CD4-positive, alpha-beta T cell (primary cell): ENCODE results near the gene RNF5. TPM values are rescaled to one million over a fixed set of nuclear protein-coding genes. Genes with fewer than 3 reads are reported as not detected.

Source experiments
- ATAC-seq: fragments of 200-7000 bp; cut with Tn5 transposase; one replicate; pipeline ENCODE4 v1.10.0; 2022; ENCODE audit warnings: mild to moderate bottlenecking; ENCODE audit not compliant: poor library complexity
- CTCF ChIA-PET: fragments of 350-600 bp; sonication (Branson Sonifier 250); formaldehyde crosslinking; loops from one replicate; lab custom pipeline; 2021; ENCODE audit warnings: antibody characterized with exemption, inconsistent platforms; lab: Charles Lee
- POLR2A ChIA-PET: fragments of 350-600 bp; sonication (Branson Sonifier 250); formaldehyde crosslinking; loops from one replicate; lab custom pipeline; 2021; ENCODE audit warnings: antibody characterized with exemption, inconsistent platforms; lab: Charles Lee
- DNase-seq, 14 experiments: peaks; one replicate each; pipeline ENCODE4 v3.0.0-alpha.2; 2013 to 2020; ENCODE audit warnings: mixed read lengths in 2 of 14
- H3K27ac ChIP-seq, 2 donors: one replicate each; pipeline versions ENCODE4 v1.5.1 to v1.7.0; 2013; ENCODE audit warnings: low read length in 2 of 2, low read depth in 1 of 2, mild to moderate bottlenecking in 1 of 2
- H3K27me3 ChIP-seq, 2 experiments: 1 replicate in 1 of 2; 2 replicates in 1 of 2; pipeline versions ENCODE4 v1.6.1 to v1.7.0; 2013; ENCODE audit warnings: low read length in 2 of 2, control low read depth in 1 of 2, mild to moderate bottlenecking in 1 of 2, moderate library complexity in 1 of 2; ENCODE audit not compliant: insufficient read depth in 2 of 2, control insufficient read depth in 1 of 2
- H3K36me3 ChIP-seq: one replicate; pipeline ENCODE4 v1.6.1; 2013; ENCODE audit warnings: low read length, control low read depth; ENCODE audit not compliant: insufficient read depth
- H3K4me1 ChIP-seq: one replicate; pipeline ENCODE4 v1.6.1; 2013; ENCODE audit warnings: low read length, control low read depth; ENCODE audit not compliant: insufficient read depth
- H3K4me3 ChIP-seq: one replicate; pipeline ENCODE4 v1.5.1; 2013; ENCODE audit warnings: mild to moderate bottlenecking, low read length, moderate library complexity
- H3K9me3 ChIP-seq, 2 experiments: 1 replicate in 1 of 2; 2 replicates in 1 of 2; pipeline versions ENCODE4 v1.6.1 to v1.7.0; 2013; ENCODE audit warnings: low read length in 2 of 2, mild to moderate bottlenecking in 2 of 2, control low read depth in 1 of 2, moderate library complexity in 1 of 2; ENCODE audit not compliant: control insufficient read depth in 1 of 2, insufficient read depth in 1 of 2
- H3K27ac Mint-ChIP-seq: one replicate; pipeline ENCODE4 v1.8.0; 2020; ENCODE audit warnings: mixed read lengths
- H3K27me3 Mint-ChIP-seq: one replicate; pipeline ENCODE4 v1.8.0; 2021; ENCODE audit warnings: mixed read lengths
- H3K36me3 Mint-ChIP-seq: one replicate; pipeline ENCODE4 v1.8.0; 2021; ENCODE audit warnings: low read depth, mixed read lengths
- H3K4me1 Mint-ChIP-seq: one replicate; pipeline ENCODE4 v1.8.0; 2021; ENCODE audit warnings: low read depth, mixed read lengths
- H3K4me3 Mint-ChIP-seq: one replicate; pipeline ENCODE4 v1.8.0; 2020; ENCODE audit warnings: mild to moderate bottlenecking, mixed read lengths
- H3K9me3 Mint-ChIP-seq: one replicate; pipeline ENCODE4 v1.8.0; 2020; ENCODE audit warnings: mixed read lengths
- intact Hi-C, 2 experiments: fragments of 100-400 bp; cut with DNase I in 1 of 2; cut with micrococcal nuclease in 1 of 2; formaldehyde crosslinking; loops; one replicate each; pipeline versions ENCODE4 v1.15.1 to v1.9.0; 2023 to 2025; cut with DNase I, micrococcal nuclease
- polyA plus RNA-seq, 2 donors: library from polyadenylated mRNA; unstranded; fragments of 120-200 nt; gene quantifications; one replicate each; pipeline ENCODE4 v1.2.1, GENCODE V29; 2013
- total RNA-seq, 174 experiments: library from RNA in 2 of 174; stranded (reverse) in 2 of 174; gene quantifications; one replicate each; pipeline ENCODE4 v1.2.3 and lab custom pipeline; 2021 to 2026
- TF ChIP-seq, protein P1 (sequence below): fragments of 200-600 bp; IDR thresholded peaks from one replicate; pipeline ENCODE4 v1.8.0; 2022; ENCODE audit warnings: antibody characterized with exemption, mild to moderate bottlenecking

The RNF5 gene, protein sequence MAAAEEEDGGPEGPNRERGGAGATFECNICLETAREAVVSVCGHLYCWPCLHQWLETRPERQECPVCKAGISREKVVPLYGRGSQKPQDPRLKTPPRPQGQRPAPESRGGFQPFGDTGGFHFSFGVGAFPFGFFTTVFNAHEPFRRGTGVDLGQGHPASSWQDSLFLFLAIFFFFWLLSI
- total RNA-seq (1 to 10 TPM; 9.6 to 9.9 TPM), total RNA-seq (lab: John Stamatoyannopoulos, UW) (9.3 to 45.0 (median 29.0) reads per million in 172 experiments)
- 49.1 TPM for polyA plus RNA-seq (2013, experiment 1 of 2)
- 39.2 TPM for polyA plus RNA-seq (2013, experiment 2 of 2)

DNA sequence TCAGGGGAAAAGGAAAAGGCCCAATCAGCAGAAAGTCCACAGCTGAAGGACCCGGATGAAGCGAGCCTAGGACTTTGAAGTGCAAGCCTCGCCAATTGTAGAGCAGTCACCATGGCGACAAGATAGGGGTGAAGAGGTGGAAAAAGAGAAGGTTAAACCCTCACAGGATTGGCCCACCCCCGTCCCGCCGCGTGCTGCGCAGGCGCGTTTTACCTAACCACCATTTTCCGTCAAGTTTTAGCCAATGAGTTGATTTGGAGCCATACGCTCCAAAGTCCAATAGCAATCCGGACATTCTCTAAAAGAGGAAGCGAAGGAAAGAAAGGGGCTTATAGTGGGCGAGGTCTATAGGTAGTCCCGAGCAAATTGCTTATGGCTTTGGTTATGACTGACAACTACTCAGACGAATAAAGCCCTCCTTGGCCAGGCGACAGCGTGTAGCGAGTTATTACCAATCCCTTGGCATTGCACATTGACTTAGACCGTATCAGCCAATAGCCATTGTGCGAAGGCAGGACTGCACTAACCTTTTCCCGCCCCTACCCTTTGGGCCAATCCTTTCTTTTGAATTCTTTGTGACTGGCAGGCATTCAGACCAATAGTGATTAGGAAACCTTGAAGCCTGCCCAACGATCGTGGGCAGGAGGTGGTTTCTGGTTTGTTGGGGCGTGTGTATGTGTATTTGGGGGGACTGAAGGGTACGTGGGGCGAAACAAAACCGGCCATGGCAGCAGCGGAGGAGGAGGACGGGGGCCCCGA is at the start of gene RNF5:
RNF5 (plus strand) TSS at position 618 of the 759 bp plus-strand sequence; CDS start at position 725, 107 bp downstream.
- no peaks in the 10 kb centered on the region for H3K27me3 Mint-ChIP-seq
- TF ChIP-seq, protein P1, sequence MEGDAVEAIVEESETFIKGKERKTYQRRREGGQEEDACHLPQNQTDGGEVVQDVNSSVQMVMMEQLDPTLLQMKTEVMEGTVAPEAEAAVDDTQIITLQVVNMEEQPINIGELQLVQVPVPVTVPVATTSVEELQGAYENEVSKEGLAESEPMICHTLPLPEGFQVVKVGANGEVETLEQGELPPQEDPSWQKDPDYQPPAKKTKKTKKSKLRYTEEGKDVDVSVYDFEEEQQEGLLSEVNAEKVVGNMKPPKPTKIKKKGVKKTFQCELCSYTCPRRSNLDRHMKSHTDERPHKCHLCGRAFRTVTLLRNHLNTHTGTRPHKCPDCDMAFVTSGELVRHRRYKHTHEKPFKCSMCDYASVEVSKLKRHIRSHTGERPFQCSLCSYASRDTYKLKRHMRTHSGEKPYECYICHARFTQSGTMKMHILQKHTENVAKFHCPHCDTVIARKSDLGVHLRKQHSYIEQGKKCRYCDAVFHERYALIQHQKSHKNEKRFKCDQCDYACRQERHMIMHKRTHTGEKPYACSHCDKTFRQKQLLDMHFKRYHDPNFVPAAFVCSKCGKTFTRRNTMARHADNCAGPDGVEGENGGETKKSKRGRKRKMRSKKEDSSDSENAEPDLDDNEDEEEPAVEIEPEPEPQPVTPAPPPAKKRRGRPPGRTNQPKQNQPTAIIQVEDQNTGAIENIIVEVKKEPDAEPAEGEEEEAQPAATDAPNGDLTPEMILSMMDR, result no peak
- H3K4me1 Mint-ChIP-seq, result peaks cover 65% of the 10 kb centered on the region
- no peaks in the 10 kb centered on the region for H3K9me3 Mint-ChIP-seq
- peak; percentile 83 to 99 (median 92) for DNase-seq
- Histone ChIP-seq H3K27ac (peak within 1 kb of the TSS; percentile 93 to 98), H3K9me3 (no peaks in the 10 kb centered on the region), H3K4me3 (peak within 1 kb of the TSS; percentile 91), H3K4me1 (peaks cover 79% of the 10 kb centered on the region), H3K36me3 (peaks cover 28% of the 10 kb centered on the region), H3K27me3 (no peaks in the 10 kb centered on the region)
- peak; percentile 81 for ATAC-seq
- POLR2A ChIA-PET, result interaction anchor here (0.9 to 8.1 kb wide), 10 partner anchors 9 to 794 kb away, joined by 3 to 242 read pairs (median 4); partner anchors contain the start of genes ATF6B, BAG6, FKBPL and GPSM3
- intact Hi-C loops, result loop anchor here (1.0 to 10.0 kb wide), 6 partner anchors 12 to 221 kb away; partner anchors contain the start of genes FKBPL (in 2 of the 2), DXO (in 1 of the 2), NELFE (in 1 of the 2) and PBX2 (in 1 of the 2)
- CTCF ChIA-PET, result interaction anchor here (0.9 to 2.8 kb wide), 2 partner anchors 17 to 49 kb away, joined by 3 to 14 read pairs; no protein-coding TSS in a partner anchor
- H3K27ac Mint-ChIP-seq, result peak within 1 kb of the TSS; percentile 85
- peak within 1 kb of the TSS; percentile 91 for H3K4me3 Mint-ChIP-seq
- H3K36me3 Mint-ChIP-seq, result peaks cover 53% of the 10 kb centered on the region

DNA sequence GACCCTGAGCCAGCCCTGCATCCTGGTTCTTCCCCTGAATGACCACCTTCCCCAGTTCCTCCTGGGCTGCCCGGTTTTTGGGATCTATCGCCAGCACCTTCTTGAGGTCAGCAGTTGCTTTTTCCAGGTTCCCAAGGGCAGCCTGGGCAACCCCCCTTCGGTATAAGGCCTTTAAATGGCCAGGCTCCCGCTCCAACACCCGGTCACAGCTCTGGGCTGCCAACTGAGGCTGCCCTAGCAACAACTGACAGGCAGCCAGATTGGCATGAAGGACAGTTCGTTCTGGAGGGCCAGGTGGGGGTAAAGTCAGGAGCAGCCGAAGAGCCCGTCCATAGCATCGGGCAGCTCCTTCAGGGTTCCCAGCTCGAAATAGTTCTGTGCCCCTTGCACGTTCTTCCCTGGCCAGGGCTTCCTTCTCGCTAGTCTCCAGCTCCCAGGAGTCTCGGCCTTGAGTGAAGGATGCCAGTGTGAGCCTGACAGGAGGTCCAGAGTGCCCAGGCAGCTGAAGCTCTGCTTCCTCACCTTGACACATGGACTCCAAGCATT is 49.4 kb upstream of the RNF5 start:
- peaks cover 52% of the 10 kb centered on the region for H3K4me1 Mint-ChIP-seq

More for the DNA sequence above, 49.4 kb upstream of the RNF5 start:
- Histone ChIP-seq H3K27ac (peak overlapping the region in 1 of 2 donors; percentile 32), H3K4me1 (peaks cover 45% of the 10 kb centered on the region), H3K36me3 (peaks cover 30% of the 10 kb centered on the region), H3K4me3 (no peak overlapping the region), H3K9me3 (no peaks in the 10 kb centered on the region), H3K27me3 (no peaks in the 10 kb centered on the region)
- H3K36me3 Mint-ChIP-seq, result peaks cover 38% of the 10 kb centered on the region
- ChIA-PET CTCF (interaction anchor here (1.2 to 2.1 kb wide), 3 partner anchors 10 to 49 kb away, joined by 3 to 11 read pairs (median 6); no protein-coding TSS in a partner anchor), POLR2A (interaction anchor here (0.6 to 5.6 kb wide), 21 partner anchors 11 to 1148 kb away, joined by 3 to 48 read pairs (median 6); partner anchors contain the start of genes ABHD16A, AGPAT1, B3GALT4 and BAG6)
- H3K27me3 Mint-ChIP-seq, result no peaks in the 10 kb centered on the region
- ATAC-seq (no peak), DNase-seq (peak in 1 of 14 experiments; percentile 43)
- TF ChIP-seq, protein P1, result no peak
- intact Hi-C loops, result loop anchor here in 1 of 2 experiments (1.0 to 10.0 kb wide), 3 partner anchors 67 to 726 kb away; partner anchors contain the start of genes NELFE, PSMB9, SKIC2 and TAP1
- H3K27ac Mint-ChIP-seq, result peak overlapping the region; percentile 90
- H3K4me3 Mint-ChIP-seq, result peak overlapping the region; percentile 99
- H3K9me3 Mint-ChIP-seq, result no peaks in the 10 kb centered on the region
